IMR-90 (cell line): ENCODE results near the gene GRIK1. TPM values are rescaled to one million over a fixed set of nuclear protein-coding genes. Genes with fewer than 3 reads are reported as not detected.

ENCODE experiments used
- ATAC-seq: fragments of 200-7000 bp; cut with Tn5 transposase; 2 replicates; pipeline ENCODE4 v1.9.1; 2020; ENCODE audit warnings: low read depth, mild to moderate bottlenecking, moderate library complexity
- BruUV-seq: library from RNA; stranded (reverse); fragments of 400-500 nt; replicated peaks from 2 replicates; lab custom pipeline; 2021; lab: Mats Ljungman, UMichigan
- CTCF ChIA-PET: fragments of 300-600 bp; formaldehyde crosslinking; extraction: SDS; loops from one replicate; lab custom pipeline; 2021; ENCODE audit warnings: antibody characterized with exemption; lab: Yijun Ruan, JAX
- POLR2A ChIA-PET: fragments of 300-600 bp; sonication (Branson Sonifier 250); formaldehyde crosslinking; loops from one replicate; lab custom pipeline; 2022; ENCODE audit warnings: antibody characterized with exemption; ENCODE audit not compliant: unreplicated experiment; lab: Charles Lee
- DNase-seq: peaks from one replicate; pipeline ENCODE4 v3.0.0; 2013
- H2AFZ ChIP-seq: replicated peaks from 2 replicates; pipeline ENCODE3; 2013; ENCODE audit warnings: low read length, mild to moderate bottlenecking; ENCODE audit not compliant: poor library complexity
- H2AK5ac ChIP-seq: 2 replicates; pipeline ENCODE4 v1.6.1; 2013; ENCODE audit warnings: low read depth, low read length, inconsistent platforms
- H2AK9ac ChIP-seq: replicated peaks from 2 replicates; pipeline ENCODE3; 2013; ENCODE audit warnings: mild to moderate bottlenecking, low read depth, low read length, moderate library complexity; ENCODE audit not compliant: poor library complexity
- H2BK120ac ChIP-seq: 2 replicates; pipeline ENCODE4 v1.6.1; 2013; ENCODE audit warnings: low read depth, low read length, inconsistent platforms
- H2BK15ac ChIP-seq: 3 replicates; pipeline ENCODE4 v1.6.1; 2013; ENCODE audit warnings: low read depth, low read length, inconsistent platforms
- H2BK20ac ChIP-seq: 2 replicates; pipeline ENCODE4 v1.6.1; 2013; ENCODE audit warnings: low read depth, mild to moderate bottlenecking, inconsistent platforms, low read length, moderate library complexity
- H2BK5ac ChIP-seq: 2 replicates; pipeline ENCODE4 v1.6.1; 2013; ENCODE audit warnings: mild to moderate bottlenecking, low read depth, low read length, inconsistent platforms; ENCODE audit not compliant: poor library complexity, severe bottlenecking
- H3K14ac ChIP-seq: replicated peaks from 2 replicates; pipeline ENCODE4 v1.6.1; 2013; ENCODE audit warnings: low read depth, low read length, inconsistent platforms
- H3K18ac ChIP-seq: 2 replicates; pipeline ENCODE4 v1.6.1; 2013; ENCODE audit warnings: low read depth, low read length, control low read depth
- H3K23ac ChIP-seq: 2 replicates; pipeline ENCODE4 v1.6.1; 2013; ENCODE audit warnings: low read depth, low read length, inconsistent platforms
- H3K27ac ChIP-seq: 2 replicates; pipeline ENCODE4 v1.5.1; 2013; ENCODE audit warnings: mild to moderate bottlenecking, control low read depth, low read length; ENCODE audit not compliant: insufficient read depth
- H3K27me3 ChIP-seq: 2 replicates; pipeline ENCODE4 v1.6.1; 2013; ENCODE audit warnings: low read length; ENCODE audit not compliant: control insufficient read depth, insufficient read depth
- H3K36me3 ChIP-seq: 2 replicates; pipeline ENCODE4 v1.6.1; 2013; ENCODE audit warnings: low read length, mixed read lengths; ENCODE audit not compliant: control insufficient read depth, insufficient read depth
- H3K4ac ChIP-seq: 2 replicates; pipeline ENCODE4 v1.6.1; 2013; ENCODE audit warnings: low read depth, low read length, inconsistent platforms
- H3K4me1 ChIP-seq: 2 replicates; pipeline ENCODE4 v1.6.1; 2013; ENCODE audit warnings: low read length, mixed read lengths; ENCODE audit not compliant: control insufficient read depth, insufficient read depth
- H3K4me2 ChIP-seq: 2 replicates; pipeline ENCODE4 v1.6.1; 2013; ENCODE audit warnings: low read depth, mild to moderate bottlenecking, control low read depth, low read length, moderate library complexity
- H3K4me3 ChIP-seq: 2 replicates; pipeline ENCODE4 v1.5.1; 2013; ENCODE audit warnings: low read depth, mild to moderate bottlenecking, control low read depth, low read length, moderate library complexity; ENCODE audit not compliant: insufficient read depth
- H3K56ac ChIP-seq: 2 replicates; pipeline ENCODE4 v1.6.1; 2013; ENCODE audit warnings: low read length, inconsistent platforms; ENCODE audit not compliant: insufficient read depth; ENCODE audit errors: extremely low read depth
- H3K79me1 ChIP-seq, 2 experiments: 2 replicates each; pipeline ENCODE4 v1.6.1; 2013; ENCODE audit warnings: low read length in 2 of 2, inconsistent platforms in 1 of 2, low read depth in 1 of 2
- H3K9ac ChIP-seq: 2 replicates; pipeline ENCODE4 v1.6.1; 2013; ENCODE audit warnings: low read depth, low read length, control low read depth
- H3K9me1 ChIP-seq: 2 replicates; pipeline ENCODE4 v1.6.1; 2013; ENCODE audit warnings: low read length, inconsistent platforms; ENCODE audit not compliant: insufficient read depth
- H3K9me3 ChIP-seq: 2 replicates; pipeline ENCODE4 v1.6.1; 2013; ENCODE audit warnings: low read length; ENCODE audit not compliant: control insufficient read depth, insufficient read depth
- H4K20me1 ChIP-seq: 2 replicates; pipeline ENCODE4 v1.6.1; 2013; ENCODE audit warnings: low read length, inconsistent platforms; ENCODE audit not compliant: insufficient read depth
- H4K5ac ChIP-seq: 2 replicates; pipeline ENCODE4 v1.6.1; 2013; ENCODE audit warnings: mild to moderate bottlenecking, low read depth, low read length, control low read depth
- H4K8ac ChIP-seq, 2 experiments: 2 replicates each; pipeline ENCODE4 v1.6.1; 2013; ENCODE audit warnings: low read depth in 2 of 2, low read length in 2 of 2, control low read depth in 1 of 2, inconsistent platforms in 1 of 2
- H4K91ac ChIP-seq: 2 replicates; pipeline ENCODE4 v1.6.1; 2013; ENCODE audit warnings: low read depth, low read length, inconsistent platforms; ENCODE audit not compliant: insufficient read depth
- BHLHE40 ChIP-seq: fragments of 150-350 bp; IDR thresholded peaks from 2 replicates; pipeline ENCODE4 v1.6.1; 2016; ENCODE audit warnings: mild to moderate bottlenecking, low read depth, low read length
- CEBPB ChIP-seq: IDR thresholded peaks from 2 replicates; pipeline ENCODE4 v1.6.1; 2012; ENCODE audit warnings: low read depth, low read length, improper control_type of control experiment
- FOS ChIP-seq: fragments of 150-350 bp; IDR thresholded peaks from 2 replicates; pipeline ENCODE4 v1.6.1; 2016; ENCODE audit warnings: low read depth, low read length
- MAFK ChIP-seq: IDR thresholded peaks from 2 replicates; pipeline ENCODE4 v1.6.1; 2012; ENCODE audit warnings: low read depth, low read length, improper control_type of control experiment
- MXI1 ChIP-seq: IDR thresholded peaks from 2 replicates; pipeline ENCODE4 v1.6.1; 2012; ENCODE audit warnings: low read depth, mild to moderate bottlenecking, low read length, moderate library complexity, borderline replicate concordance
- POLR2A ChIP-seq: IDR thresholded peaks from 2 replicates; pipeline ENCODE4 v1.6.1; 2012; ENCODE audit warnings: mild to moderate bottlenecking, low read depth, low read length
- RCOR1 ChIP-seq: IDR thresholded peaks from 2 replicates; pipeline ENCODE4 v1.6.1; 2012; ENCODE audit warnings: mild to moderate bottlenecking, low read length, improper control_type of control experiment; ENCODE audit not compliant: insufficient replicate concordance
- RFX5 ChIP-seq: IDR thresholded peaks from 2 replicates; pipeline ENCODE4 v1.8.0; 2012; ENCODE audit warnings: low read depth, mild to moderate bottlenecking, low read length, moderate library complexity
- SMC3 ChIP-seq: fragments of 150-350 bp; IDR thresholded peaks from 2 replicates; pipeline ENCODE4 v1.6.1; 2016; ENCODE audit warnings: low read depth, mild to moderate bottlenecking, antibody characterized with exemption, low read length, moderate library complexity
- USF2 ChIP-seq: fragments of 150-350 bp; IDR thresholded peaks from 2 replicates; pipeline ENCODE4 v1.6.1; 2017; ENCODE audit warnings: mild to moderate bottlenecking, antibody characterized with exemption, low read length, low read depth
- WGBS, 2 experiments: methylation state at CpG; one replicate each; pipeline versions ENCODE4 v1.1.5 to v1.1.7; 2013; ENCODE audit warnings: missing lambda C conversion rate in 2 of 2; ENCODE audit not compliant: insufficient read length in 1 of 2; ENCODE audit errors: extremely low coverage in 2 of 2; 5-methylcytosine and 5-hydroxymethylcytosine counted together
- dilution Hi-C: fragments of 300-500 bp; cut with HindIII; formaldehyde crosslinking; loops from one replicate; pipeline ENCODE4 v1.14.3; 2018; ENCODE audit warnings: low sequenced_read_pairs; ENCODE audit not compliant: unreplicated experiment
- in situ Hi-C: fragments of 300-500 bp; cut with MboI; formaldehyde crosslinking; loops from 3 replicates; pipeline ENCODE4 v1.14.3; 2019; ENCODE audit warnings: low sequenced_read_pairs, inconsistent platforms, mixed read lengths
- intact Hi-C: fragments of 100-400 bp; cut with micrococcal nuclease; formaldehyde crosslinking; loops from 2 replicates; pipeline ENCODE4 v1.10.0; 2022
- polyA plus RNA-seq, 3 experiments: library from polyadenylated mRNA; depleted of rRNA; stranded (reverse); fragments of >200 nt; gene quantifications; 2 replicates each; pipeline ENCODE4 v1.2.3, GENCODE V29; 2012; ENCODE audit warnings: low replicate concordance in 1 of 3
- total RNA-seq: library from RNA; depleted of rRNA; stranded (reverse); fragments of >200 nt; gene quantifications from 2 replicates; pipeline ENCODE4 v1.2.3, GENCODE V29; 2012

Gene GRIK1
- total and polyA plus RNA-seq, 2 of the 4 experiments (the other 2 are of a cell fraction): not detected

GRCh38 chr21:29658934-29659203, 280.9 kb downstream of the GRIK1 start:
- H3K56ac ChIP-seq: no peak overlapping the region
- DNase-seq: no peak
- no peaks in the 10 kb centered on the region for H3K79me1 ChIP-seq
- no peak overlapping the region for H2AFZ ChIP-seq
- no peak overlapping the region for H2AK5ac ChIP-seq
- no peak overlapping the region for H3K9ac ChIP-seq
- H3K18ac ChIP-seq: no peak overlapping the region; the same call in 1 of the 2 replicates
- POLR2A ChIA-PET: no interaction called here
- H3K27ac ChIP-seq: no peak overlapping the region
- no peak overlapping the region for H2AK9ac ChIP-seq
- no peaks in the 10 kb centered on the region for H3K27me3 ChIP-seq
- no peaks in the 10 kb centered on the region for H3K9me3 ChIP-seq
- in situ Hi-C loops: no loop called here
- no peak overlapping the region for H2BK20ac ChIP-seq
- H2BK5ac ChIP-seq: no peak overlapping the region
- no peak overlapping the region for H3K4ac ChIP-seq
- H3K36me3 ChIP-seq: no peaks in the 10 kb centered on the region
- WGBS, 2 experiments: no CpG with 5 or more reads among the region's 1 CpG
- H2BK120ac ChIP-seq: no peak overlapping the region
- H2BK15ac ChIP-seq: no peak overlapping the region
- ATAC-seq: no peak
- no peak overlapping the region for H3K4me3 ChIP-seq
- H4K5ac ChIP-seq: no peak overlapping the region
- no peak overlapping the region for H3K4me2 ChIP-seq
- H3K9me1 ChIP-seq: no peaks in the 10 kb centered on the region
- BruUV-seq: no TSS peak
- TF ChIP-seq USF2 (no peak), FOS (no peak), POLR2A (no peak), MXI1 (no peak), RFX5 (no peak), SMC3 (no peak), MAFK (no peak), RCOR1 (no peak), CEBPB (no peak), BHLHE40 (no peak)
- dilution Hi-C loops: no loop called here
- peaks cover 3% of the 10 kb centered on the region; the same call in 1 of the 2 replicates for H3K4me1 ChIP-seq
- no peak overlapping the region for H3K14ac ChIP-seq
- H3K23ac ChIP-seq: no peak overlapping the region
- no peak overlapping the region for H4K8ac ChIP-seq
- CTCF ChIA-PET: no interaction called here
- intact Hi-C loops: no loop called here
- H4K20me1 ChIP-seq: no peaks in the 10 kb centered on the region
- H4K91ac ChIP-seq: no peak overlapping the region
